ENCODE data around the gene AASDH. TPM values are rescaled to one million over a fixed set of nuclear protein-coding genes. Genes with fewer than 3 reads are reported as not detected.

Gene AASDH
- total and polyA plus RNA-seq, 2 of the 4 experiments (the other 2 are of a cell fraction): 4.7 to 12.0 TPM

DNA sequence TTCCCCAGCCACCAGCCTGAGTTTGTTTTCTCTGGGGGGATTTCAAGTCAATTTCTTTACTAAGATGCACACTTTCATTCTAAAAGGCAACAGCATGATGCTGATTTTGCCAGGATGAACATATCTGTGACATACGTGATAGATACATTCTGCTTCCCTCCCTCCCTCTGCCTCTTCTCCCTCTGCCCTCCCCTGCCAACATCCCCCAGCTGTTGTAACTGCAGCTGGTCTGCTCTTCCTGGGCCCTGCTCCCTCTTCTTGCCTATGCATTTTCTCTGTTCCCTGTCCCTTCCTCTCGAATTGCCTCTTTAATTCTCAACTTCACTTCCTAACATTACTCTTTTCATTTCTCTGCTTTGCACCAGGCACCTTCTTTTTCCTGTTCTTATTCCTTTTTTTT lies 83.4 kb downstream of the AASDH start:
- Histone ChIP-seq H3K9me3 (ENCODE audit: control insufficient read depth, insufficient read depth, low read length) (no peaks in the 10 kb centered on the region), H3K4me3 (ENCODE audit: insufficient read depth, low read depth, low read length) (no peak overlapping the region), H3K18ac (ENCODE audit: low read depth, low read length) (no peak overlapping the region), H2BK15ac (ENCODE audit: low read depth, low read length) (no peak overlapping the region), H3K79me1 (ENCODE audit: low read depth in 1 of 2, low read length in 2 of 2) (no peaks in the 10 kb centered on the region), H2AFZ (replicated peaks; ENCODE audit: low read length, poor library complexity) (no peak overlapping the region), H4K8ac (ENCODE audit: low read depth in 2 of 2, low read length in 2 of 2) (no peak overlapping the region), H3K27ac (ENCODE audit: insufficient read depth, low read length) (no peak overlapping the region), H3K14ac (replicated peaks; ENCODE audit: low read depth, low read length) (no peak overlapping the region), H4K91ac (ENCODE audit: insufficient read depth, low read depth, low read length) (no peak overlapping the region), H2AK9ac (replicated peaks; ENCODE audit: low read depth, low read length, poor library complexity) (no peak overlapping the region), H3K4me1 (ENCODE audit: control insufficient read depth, insufficient read depth, low read length) (no peaks in the 10 kb centered on the region), H3K23ac (ENCODE audit: low read depth, low read length) (no peak overlapping the region), H2BK120ac (ENCODE audit: low read depth, low read length) (no peak overlapping the region), H3K4ac (ENCODE audit: low read depth, low read length) (no peak overlapping the region), H3K27me3 (ENCODE audit: control insufficient read depth, insufficient read depth, low read length) (no peaks in the 10 kb centered on the region), H4K20me1 (ENCODE audit: insufficient read depth, low read length) (no peaks in the 10 kb centered on the region), H3K9ac (ENCODE audit: low read depth, low read length) (no peak overlapping the region), H2BK20ac (ENCODE audit: low read depth, low read length) (no peak overlapping the region), H2BK5ac (ENCODE audit: low read depth, low read length, poor library complexity, severe bottlenecking) (no peak overlapping the region), H3K56ac (ENCODE audit: extremely low read depth, insufficient read depth, low read length) (no peak overlapping the region), H3K4me2 (ENCODE audit: low read depth, low read length) (no peak overlapping the region), H3K9me1 (ENCODE audit: insufficient read depth, low read length) (peaks cover 3% of the 10 kb centered on the region; the same call in 1 of the 2 replicates), H3K36me3 (ENCODE audit: control insufficient read depth, insufficient read depth, low read length) (no peaks in the 10 kb centered on the region), H4K5ac (ENCODE audit: low read depth, low read length) (no peak overlapping the region), H2AK5ac (ENCODE audit: low read depth, low read length) (no peak overlapping the region)
- in situ Hi-C loops (cut with MboI; ENCODE audit: low sequenced_read_pairs) (loop anchor here (25.0 kb wide), 1 partner anchor 533 kb away; no protein-coding TSS in a partner anchor), intact Hi-C loops (cut with micrococcal nuclease) (loop anchor here (5.0 kb wide), 2 partner anchors 238 to 957 kb away; partner anchors contain the start of gene SRD5A3), dilution Hi-C loops (cut with HindIII; ENCODE audit: low sequenced_read_pairs, unreplicated experiment) (no loop called here)
- ATAC-seq (ENCODE audit: low read depth) (no peak), DNase-seq (no peak)
- TF ChIP-seq POLR2A (IDR thresholded peaks at IDR 0.05; ENCODE audit: low read depth, low read length): no peak
- TF ChIP-seq FOS (IDR thresholded peaks at IDR 0.05; ENCODE audit: low read depth, low read length): no peak
- TF ChIP-seq RAD21 (IDR thresholded peaks at IDR 0.05; ENCODE audit: low read length): no peak
- no peak for TF ChIP-seq SMC3 (IDR thresholded peaks at IDR 0.05; ENCODE audit: low read depth, low read length)
- TF ChIP-seq MXI1 (IDR thresholded peaks at IDR 0.05; ENCODE audit: borderline replicate concordance, low read depth, low read length): no peak
- TF ChIP-seq RCOR1 (IDR thresholded peaks at IDR 0.05; ENCODE audit: insufficient replicate concordance, low read length): no peak
- no peak for TF ChIP-seq MAFK (IDR thresholded peaks at IDR 0.05; ENCODE audit: low read depth, low read length)
- BruUV-seq (replicated peaks): no TSS peak
- WGBS, 2 experiments (ENCODE audit: extremely low coverage in 2 of 2, insufficient read length in 1 of 2): 43% methylated on average over 1 of the region's 2 CpGs; no CpG with 5 or more reads in 1 of the 2 experiments
- ChIA-PET POLR2A (ENCODE audit: unreplicated experiment) (no interaction called here), CTCF (interaction anchor here (0.6 to 0.7 kb wide), 2 partner anchors 10 to 855 kb away, joined by 3 to 11 read pairs; no protein-coding TSS in a partner anchor)

Measured in IMR-90 (cell line).